RKO (cell line): ENCODE results near the gene CTDP1.

Source experiments
- DNase-seq: peaks from one replicate; pipeline ENCODE4 v3.0.0-alpha.2; 2016; ENCODE audit warnings: low spot score

Gene CTDP1

GRCh38 chr18:79698668-79699335, 19.2 kb downstream of the CTDP1 start:
- no peak for DNase-seq

DNA sequence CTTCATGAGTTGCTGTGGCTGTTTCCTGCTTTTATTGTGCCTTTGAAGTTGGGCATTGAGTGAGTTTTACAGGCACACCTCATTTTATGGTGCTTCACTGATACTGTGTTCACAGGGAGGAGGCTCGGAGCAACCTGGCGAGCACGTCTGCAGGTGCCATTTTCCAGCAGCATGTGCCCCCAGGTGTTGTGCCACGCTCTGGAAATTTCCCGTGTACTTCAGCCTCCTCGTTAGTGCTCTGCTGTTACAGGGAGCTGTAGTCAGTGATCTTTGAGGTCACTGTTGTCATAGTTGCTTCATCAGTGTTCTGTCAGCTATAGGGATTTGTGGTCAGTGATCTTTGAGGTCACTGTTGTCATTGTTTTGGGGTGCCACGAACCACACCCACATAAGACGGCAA, 20.1 kb downstream of the CTDP1 start:
- DNase-seq: no peak

- no peak for DNase-seq
Measured at GRCh38 chr18:79702906-79703305, 23.3 kb downstream of the CTDP1 start.

GRCh38 chr18:79704631-79705030, 25.0 kb downstream of the CTDP1 start:
- no peak for DNase-seq

DNA sequence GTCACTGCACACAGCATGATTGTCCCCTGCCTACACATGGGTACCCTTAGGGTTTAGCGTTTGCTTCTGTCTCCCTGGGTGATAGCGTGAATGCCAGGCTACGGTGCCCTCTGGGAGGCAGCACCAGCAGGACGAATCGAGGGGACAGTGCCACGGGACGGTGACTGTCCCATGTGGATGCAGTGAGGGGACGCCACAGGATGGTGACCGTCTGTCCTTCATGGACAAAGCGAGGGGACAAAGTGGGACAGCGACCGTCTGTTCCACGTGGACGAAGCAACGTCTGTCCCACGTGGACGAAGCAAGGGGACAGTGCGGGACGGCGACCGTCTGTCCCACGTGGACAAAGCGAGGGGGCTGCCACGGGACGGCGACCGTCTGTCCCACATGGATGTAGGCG, 25.7 kb downstream of the CTDP1 start:
- no peak for DNase-seq

GRCh38 chr18:79706006-79706405, 26.4 kb downstream of the CTDP1 start:
- DNase-seq: no peak

DNA sequence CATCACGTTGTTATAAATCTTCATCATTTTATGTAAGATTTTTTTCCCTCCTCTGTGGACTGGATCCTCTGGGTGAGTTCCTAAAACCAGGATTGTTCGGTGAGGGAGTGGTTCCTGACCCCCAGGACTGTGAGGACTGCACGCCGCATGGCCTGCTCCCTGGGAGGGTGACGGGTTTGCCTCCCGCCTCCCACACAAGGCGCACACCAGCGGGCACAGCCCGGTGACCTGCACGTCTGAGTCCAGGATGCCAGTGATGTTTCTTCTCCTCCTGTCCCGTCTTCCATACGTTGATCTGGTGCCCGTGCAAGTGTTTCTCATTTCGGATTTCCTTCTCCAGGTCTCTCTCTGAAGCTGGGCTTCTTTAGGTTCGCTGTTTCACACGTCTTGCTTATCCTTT, 27.1 kb downstream of the CTDP1 start:
- DNase-seq: no peak

DNA sequence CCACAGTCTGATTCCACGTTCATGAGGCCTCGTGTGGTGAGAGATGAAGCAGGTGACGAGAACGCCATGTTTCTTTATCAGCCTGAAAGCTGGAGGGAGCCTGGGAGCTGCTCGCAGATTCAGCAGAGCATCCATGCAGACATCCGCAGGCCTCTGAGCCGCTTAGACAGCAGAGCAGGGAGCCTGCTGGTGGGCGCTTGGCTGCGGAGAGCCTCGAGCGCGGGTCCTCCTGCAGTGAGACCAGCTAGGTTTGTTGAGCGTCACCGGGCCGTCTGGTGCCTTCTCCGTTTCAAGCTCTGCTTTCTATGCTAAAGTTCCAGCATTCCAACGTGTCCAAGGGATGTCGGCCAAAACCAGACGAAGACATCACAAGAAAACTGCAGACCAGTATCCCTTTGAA, 27.6 kb downstream of the CTDP1 start:
- no peak for DNase-seq

GRCh38 chr18:79707671-79708070, 28.1 kb downstream of the CTDP1 start:
- DNase-seq: no peak

DNA sequence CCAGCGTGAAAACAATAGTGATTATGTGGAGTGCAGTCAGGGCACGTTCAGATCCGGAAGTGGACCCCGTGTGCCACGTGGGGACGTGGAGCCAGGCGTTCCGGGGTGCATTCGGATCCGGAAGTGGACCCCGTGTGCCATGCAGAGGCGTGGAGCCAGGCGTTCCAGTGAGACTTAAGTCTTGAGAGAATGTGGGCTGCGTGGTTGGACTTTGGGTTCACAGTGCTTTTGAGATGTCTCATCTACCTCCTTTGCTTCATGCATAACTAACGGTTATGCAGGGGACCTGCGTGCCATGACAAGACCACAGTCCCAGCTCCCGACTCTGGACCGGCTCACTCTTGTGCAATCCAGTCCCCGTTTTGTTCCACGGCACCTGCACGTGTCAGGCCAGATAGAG, 28.8 kb downstream of the CTDP1 start:
- no peak for DNase-seq

- DNase-seq: no peak
Measured at GRCh38 chr18:79712206-79712857, 32.7 kb downstream of the CTDP1 start.

- DNase-seq: no peak
Measured at GRCh38 chr18:79713341-79713740, 33.7 kb downstream of the CTDP1 start.

DNA sequence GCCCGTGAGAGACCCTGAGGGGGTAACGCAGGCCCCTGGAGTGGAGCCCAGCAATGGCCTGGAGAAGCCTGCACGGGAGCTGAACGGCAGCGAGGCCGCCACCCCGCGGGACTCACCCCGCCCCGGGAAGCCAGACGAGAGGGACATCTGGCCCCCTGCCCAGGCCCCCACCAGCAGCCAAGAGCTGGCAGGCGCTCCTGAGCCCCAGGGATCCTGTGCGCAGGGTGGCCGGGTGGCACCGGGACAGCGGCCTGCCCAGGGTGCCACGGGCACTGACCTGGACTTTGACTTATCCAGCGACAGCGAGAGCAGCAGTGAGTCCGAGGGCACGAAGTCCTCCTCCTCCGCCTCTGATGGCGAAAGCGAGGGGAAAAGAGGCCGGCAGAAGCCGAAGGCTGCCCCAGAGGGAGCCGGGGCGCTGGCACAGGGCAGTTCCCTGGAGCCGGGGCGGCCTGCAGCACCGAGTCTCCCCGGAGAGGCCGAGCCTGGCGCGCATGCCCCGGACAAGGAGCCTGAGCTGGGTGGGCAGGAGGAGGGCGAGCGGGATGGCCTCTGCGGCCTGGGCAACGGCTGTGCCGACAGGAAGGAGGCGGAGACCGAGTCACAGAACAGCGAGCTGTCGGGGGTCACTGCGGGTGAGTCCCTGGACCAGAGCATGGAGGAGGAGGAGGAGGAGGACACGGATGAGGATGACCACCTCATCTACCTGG, 35.1 kb downstream of the CTDP1 start:
- DNase-seq: no peak

- DNase-seq: no peak
Measured at GRCh38 chr18:79715280-79715679, 35.7 kb downstream of the CTDP1 start.

DNA sequence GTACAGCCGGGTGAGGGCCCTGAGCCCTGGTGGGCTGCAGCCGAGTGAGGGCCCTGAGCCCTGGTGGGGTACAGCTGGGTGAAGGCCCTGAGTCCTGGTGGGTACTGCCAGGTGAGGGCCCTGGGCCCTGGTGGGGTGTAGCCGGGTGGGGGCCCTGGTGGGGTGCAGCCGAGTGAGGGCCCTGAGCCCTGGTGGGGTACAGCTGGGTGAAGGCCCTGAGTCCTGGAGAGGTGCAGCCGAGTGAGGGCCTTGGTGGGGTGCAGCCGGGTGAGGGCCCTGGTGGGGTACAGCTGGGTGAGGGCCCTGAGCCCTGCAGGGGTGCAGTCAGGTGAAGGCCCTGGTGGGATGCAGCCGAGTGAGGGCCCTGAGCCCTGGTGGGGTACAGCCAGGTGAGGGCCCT, 37.5 kb downstream of the CTDP1 start:
- DNase-seq: no peak

DNA sequence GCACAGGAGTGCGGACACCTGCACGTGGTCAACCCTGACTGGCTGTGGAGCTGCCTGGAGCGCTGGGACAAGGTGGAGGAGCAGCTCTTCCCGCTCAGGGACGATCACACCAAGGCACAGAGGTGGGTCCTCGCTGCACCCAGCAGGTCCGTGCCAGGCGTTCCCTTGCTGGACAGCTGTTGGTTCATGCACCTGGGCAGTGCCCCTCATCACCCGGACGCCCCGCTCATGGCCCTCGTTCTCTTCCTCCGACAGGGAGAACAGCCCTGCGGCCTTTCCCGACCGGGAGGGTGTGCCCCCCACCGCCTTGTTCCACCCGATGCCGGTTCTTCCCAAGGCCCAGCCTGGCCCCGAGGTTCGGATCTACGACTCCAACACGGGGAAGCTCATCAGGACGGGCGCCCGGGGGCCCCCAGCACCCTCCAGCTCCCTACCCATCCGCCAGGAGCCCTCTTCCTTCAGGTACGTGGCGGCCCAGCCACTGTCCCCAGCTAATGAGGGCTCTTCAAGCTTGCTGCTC, 38.0 kb downstream of the CTDP1 start:
- no peak for DNase-seq

DNA sequence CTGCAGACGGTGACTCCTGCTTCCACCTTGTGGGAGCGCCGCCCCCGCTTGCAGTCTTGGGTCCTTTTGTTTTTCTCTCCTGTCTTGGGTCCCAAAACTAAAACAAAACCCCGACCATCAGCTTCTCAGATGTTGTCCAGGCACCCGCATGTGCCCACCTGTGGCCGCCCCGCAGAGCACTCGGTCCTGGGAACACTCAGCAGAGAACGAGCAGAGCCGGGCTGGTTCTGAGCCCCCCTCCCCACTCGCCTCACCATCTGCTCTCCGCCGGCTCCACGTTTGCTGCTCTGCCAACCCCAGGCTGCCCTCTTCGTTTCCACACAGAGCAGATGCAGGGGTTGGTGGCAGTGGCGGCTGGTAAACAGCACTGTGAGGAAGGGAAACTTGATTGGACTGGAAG, 38.5 kb downstream of the CTDP1 start:
- no peak for DNase-seq

- DNase-seq: no peak
Measured at GRCh38 chr18:79718878-79719477, 39.4 kb downstream of the CTDP1 start.

- DNase-seq: peak; percentile 72
Measured at GRCh38 chr18:79719478-79720358, 40.1 kb downstream of the CTDP1 start.

- peak; percentile 75 for DNase-seq
Measured at GRCh38 chr18:79720359-79720733, 40.7 kb downstream of the CTDP1 start.

DNA sequence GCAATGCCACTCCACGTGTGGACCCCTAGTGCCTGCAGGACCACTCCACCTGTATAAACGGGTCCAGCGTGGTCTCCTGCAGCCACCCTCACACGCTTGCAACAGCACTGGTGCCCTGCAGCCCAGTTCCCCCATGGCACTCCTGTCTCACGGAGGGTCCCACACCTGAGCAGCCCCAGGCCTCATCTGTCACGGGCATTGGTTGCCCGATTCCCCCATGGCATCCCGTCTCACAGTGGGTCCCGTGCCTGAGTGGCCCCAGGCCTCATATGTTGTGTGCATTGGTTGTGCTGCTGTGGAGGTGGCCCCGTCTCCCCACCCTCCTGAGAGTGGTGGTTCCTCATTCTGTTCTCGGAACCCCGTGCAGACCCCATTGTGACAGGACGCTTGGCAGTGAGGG, 43.4 kb downstream of the CTDP1 start:
- no peak for DNase-seq

DNA sequence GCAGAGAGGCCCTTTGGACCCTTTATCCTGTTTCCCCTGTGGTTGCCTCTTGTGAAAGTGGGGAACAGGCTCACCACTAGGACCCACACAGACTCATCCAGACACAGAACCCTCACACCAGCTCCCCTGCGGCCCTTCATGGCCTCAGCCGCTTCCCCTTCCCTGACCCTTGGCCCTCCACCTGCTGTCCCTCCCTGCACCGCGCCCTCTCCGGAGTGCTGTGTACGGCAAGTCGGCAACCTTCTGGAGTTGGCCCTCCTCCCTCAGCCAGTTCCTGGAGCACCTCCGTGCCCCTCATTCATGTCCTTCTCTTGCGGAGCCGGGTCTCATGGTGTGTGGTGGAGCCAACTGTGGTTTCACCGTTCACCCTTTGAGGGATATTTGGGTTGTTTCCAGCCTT, 44.0 kb downstream of the CTDP1 start:
- no peak for DNase-seq
